Upper lobe of left lung (tissue), 4 donors: Measurements from ENCODE around the gene DEXI.

Experiments
- CTCF ChIP-seq, 6 experiments: fragments of 450-650 bp in 4 of 6; fragments of 200-600 bp in 2 of 6; sonication (generic) in 2 of 6; IDR thresholded peaks; one replicate each; pipeline ENCODE4 v1.5.1; 2016 to 2019; ENCODE audit warnings: antibody characterized with exemption in 6 of 6
- POLR2A ChIP-seq, 4 donors: fragments of 450-650 bp; IDR thresholded peaks; one replicate each; pipeline ENCODE4 v1.5.1; 2016 to 2017; ENCODE audit warnings: antibody characterized with exemption in 4 of 4, mild to moderate bottlenecking in 2 of 4
- POLR2AphosphoS5 ChIP-seq, 2 donors: sonication (generic); formaldehyde crosslinking; IDR thresholded peaks; one replicate each; pipeline ENCODE4 v1.5.1; 2017; ENCODE audit warnings: antibody characterized with exemption in 2 of 2

- TF ChIP-seq POLR2A (IDR thresholded peaks at IDR 0.05), result no peak
- TF ChIP-seq CTCF (IDR thresholded peaks at IDR 0.05), result no peak
- TF ChIP-seq POLR2AphosphoS5 (IDR thresholded peaks at IDR 0.05), result no peak
These were observed 46.1 kb downstream of the DEXI start for GRCh38 chr16:10896165-10896564.
